ENCODE data around the gene CIDEC. TPM values are rescaled to one million over a fixed set of nuclear protein-coding genes. Genes with fewer than 3 reads are reported as not detected.
A peak's percentile ranks its signal among the peaks of the same experiment; 100 is the strongest.

Gene CIDEC
- polyA plus RNA-seq, 1 donor from 2014 or later, result not detected

DNA sequence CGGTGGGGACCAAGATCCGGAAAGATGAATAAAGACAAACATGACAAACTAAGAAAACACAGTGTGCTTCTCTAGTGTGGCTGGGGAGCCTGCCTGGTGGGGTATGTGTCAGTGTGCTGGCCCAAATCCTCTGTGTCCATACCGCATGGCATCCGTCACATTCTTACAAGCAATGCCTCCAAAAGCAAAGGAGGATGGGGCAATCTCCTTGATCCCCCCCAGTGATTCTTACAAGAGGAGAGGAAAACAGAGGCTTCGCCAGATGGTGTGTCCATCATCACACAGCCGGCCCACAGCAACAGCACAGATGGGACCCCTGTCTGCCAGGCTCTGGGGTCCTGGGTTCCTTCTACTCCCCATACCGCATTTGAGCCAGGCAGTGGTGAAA is 36.3 kb upstream of the CIDEC start:
- TF ChIP-seq, protein P1, sequence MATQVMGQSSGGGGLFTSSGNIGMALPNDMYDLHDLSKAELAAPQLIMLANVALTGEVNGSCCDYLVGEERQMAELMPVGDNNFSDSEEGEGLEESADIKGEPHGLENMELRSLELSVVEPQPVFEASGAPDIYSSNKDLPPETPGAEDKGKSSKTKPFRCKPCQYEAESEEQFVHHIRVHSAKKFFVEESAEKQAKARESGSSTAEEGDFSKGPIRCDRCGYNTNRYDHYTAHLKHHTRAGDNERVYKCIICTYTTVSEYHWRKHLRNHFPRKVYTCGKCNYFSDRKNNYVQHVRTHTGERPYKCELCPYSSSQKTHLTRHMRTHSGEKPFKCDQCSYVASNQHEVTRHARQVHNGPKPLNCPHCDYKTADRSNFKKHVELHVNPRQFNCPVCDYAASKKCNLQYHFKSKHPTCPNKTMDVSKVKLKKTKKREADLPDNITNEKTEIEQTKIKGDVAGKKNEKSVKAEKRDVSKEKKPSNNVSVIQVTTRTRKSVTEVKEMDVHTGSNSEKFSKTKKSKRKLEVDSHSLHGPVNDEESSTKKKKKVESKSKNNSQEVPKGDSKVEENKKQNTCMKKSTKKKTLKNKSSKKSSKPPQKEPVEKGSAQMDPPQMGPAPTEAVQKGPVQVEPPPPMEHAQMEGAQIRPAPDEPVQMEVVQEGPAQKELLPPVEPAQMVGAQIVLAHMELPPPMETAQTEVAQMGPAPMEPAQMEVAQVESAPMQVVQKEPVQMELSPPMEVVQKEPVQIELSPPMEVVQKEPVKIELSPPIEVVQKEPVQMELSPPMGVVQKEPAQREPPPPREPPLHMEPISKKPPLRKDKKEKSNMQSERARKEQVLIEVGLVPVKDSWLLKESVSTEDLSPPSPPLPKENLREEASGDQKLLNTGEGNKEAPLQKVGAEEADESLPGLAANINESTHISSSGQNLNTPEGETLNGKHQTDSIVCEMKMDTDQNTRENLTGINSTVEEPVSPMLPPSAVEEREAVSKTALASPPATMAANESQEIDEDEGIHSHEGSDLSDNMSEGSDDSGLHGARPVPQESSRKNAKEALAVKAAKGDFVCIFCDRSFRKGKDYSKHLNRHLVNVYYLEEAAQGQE (IDR thresholded peaks at IDR 0.05; ENCODE audit: borderline replicate concordance), result no peak
- no peak for TF ChIP-seq POLR2AphosphoS5 (IDR thresholded peaks at IDR 0.05)
- TF ChIP-seq, protein P2, sequence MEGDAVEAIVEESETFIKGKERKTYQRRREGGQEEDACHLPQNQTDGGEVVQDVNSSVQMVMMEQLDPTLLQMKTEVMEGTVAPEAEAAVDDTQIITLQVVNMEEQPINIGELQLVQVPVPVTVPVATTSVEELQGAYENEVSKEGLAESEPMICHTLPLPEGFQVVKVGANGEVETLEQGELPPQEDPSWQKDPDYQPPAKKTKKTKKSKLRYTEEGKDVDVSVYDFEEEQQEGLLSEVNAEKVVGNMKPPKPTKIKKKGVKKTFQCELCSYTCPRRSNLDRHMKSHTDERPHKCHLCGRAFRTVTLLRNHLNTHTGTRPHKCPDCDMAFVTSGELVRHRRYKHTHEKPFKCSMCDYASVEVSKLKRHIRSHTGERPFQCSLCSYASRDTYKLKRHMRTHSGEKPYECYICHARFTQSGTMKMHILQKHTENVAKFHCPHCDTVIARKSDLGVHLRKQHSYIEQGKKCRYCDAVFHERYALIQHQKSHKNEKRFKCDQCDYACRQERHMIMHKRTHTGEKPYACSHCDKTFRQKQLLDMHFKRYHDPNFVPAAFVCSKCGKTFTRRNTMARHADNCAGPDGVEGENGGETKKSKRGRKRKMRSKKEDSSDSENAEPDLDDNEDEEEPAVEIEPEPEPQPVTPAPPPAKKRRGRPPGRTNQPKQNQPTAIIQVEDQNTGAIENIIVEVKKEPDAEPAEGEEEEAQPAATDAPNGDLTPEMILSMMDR (IDR thresholded peaks at IDR 0.05; ENCODE audit: poor library complexity, severe bottlenecking), result no peak
- TF ChIP-seq EZH2 (IDR thresholded peaks at IDR 0.05; ENCODE audit: borderline replicate concordance, insufficient read depth, low read length, poor library complexity, severe bottlenecking), result no peak
- TF ChIP-seq MXI1 (conservative IDR thresholded peaks at IDR 0.05; ENCODE audit: poor library complexity, severe bottlenecking), result no peak
- no peak for TF ChIP-seq SMC3 (conservative IDR thresholded peaks at IDR 0.05; ENCODE audit: poor library complexity)
- TF ChIP-seq TAF1 (IDR thresholded peaks at IDR 0.05; ENCODE audit: low read depth), result no peak
- TF ChIP-seq EP300 (conservative IDR thresholded peaks at IDR 0.05; ENCODE audit: poor library complexity, severe bottlenecking), result no peak
- TF ChIP-seq RAD21 (conservative IDR thresholded peaks at IDR 0.05), result no peak
- H2AFZ ChIP-seq (ENCODE audit: low read depth, low read length), result no peak overlapping the region
- H3K36me3 ChIP-seq (ENCODE audit: insufficient read depth, low read length), result no peaks in the 10 kb centered on the region
- H3K4me2 ChIP-seq (ENCODE audit: low read length), result no peak overlapping the region
- no peaks in the 10 kb centered on the region for H3K9me3 ChIP-seq (ENCODE audit: low read length)
- H4K20me1 ChIP-seq (ENCODE audit: insufficient read depth), result no peaks in the 10 kb centered on the region
- H3F3A ChIP-seq (ENCODE audit: insufficient read depth, low read length, poor library complexity, severe bottlenecking), result no peaks in the 10 kb centered on the region
- no peak overlapping the region for H3K4me3 ChIP-seq (ENCODE audit: low read length)
- no peaks in the 10 kb centered on the region for H3K79me2 ChIP-seq (replicated peaks; ENCODE audit: insufficient read depth, low read length)
- H3K27ac ChIP-seq (ENCODE audit: low read length), result no peak overlapping the region
- no peak overlapping the region for H3K9ac ChIP-seq (ENCODE audit: low read length)
- no peaks in the 10 kb centered on the region for H3K9me2 ChIP-seq (ENCODE audit: insufficient read depth, low read length)
- H3K27me3 ChIP-seq (ENCODE audit: insufficient read depth, low read depth, low read length), result peaks cover 16% of the 10 kb centered on the region

DNA sequence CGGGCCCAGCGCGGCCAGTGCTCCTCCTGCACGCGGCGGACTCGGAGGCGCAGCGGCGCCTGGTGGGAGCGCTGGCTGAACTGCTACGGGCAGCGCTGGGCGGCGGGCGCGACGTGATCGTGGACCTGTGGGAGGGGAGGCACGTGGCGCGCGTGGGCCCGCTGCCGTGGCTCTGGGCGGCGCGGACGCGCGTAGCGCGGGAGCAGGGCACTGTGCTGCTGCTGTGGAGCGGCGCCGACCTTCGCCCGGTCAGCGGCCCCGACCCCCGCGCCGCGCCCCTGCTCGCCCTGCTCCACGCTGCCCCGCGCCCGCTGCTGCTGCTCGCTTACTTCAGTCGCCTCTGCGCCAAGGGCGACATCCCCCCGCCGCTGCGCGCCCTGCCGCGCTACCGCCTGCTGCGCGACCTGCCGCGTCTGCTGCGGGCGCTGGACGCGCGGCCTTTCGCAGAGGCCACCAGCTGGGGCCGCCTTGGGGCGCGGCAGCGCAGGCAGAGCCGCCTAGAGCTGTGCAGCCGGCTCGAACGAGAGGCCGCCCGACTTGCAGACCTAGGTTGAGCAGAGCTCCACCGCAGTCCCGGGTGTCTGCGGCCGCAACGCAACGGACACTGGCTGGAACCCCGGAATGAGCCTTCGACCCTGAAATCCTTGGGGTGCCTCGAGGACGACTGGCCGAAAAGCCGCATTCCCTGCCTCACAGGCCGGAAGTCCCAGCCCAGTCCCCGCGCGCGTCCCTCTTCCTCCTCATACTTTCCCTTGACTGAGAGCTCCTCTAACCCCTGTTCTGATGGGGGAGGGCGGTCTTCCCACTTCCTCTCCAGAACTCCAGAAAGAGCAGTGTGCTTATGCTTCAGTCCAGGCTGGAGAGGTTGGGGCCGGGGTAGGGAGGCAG is 35.4 kb upstream of the CIDEC start:
- TF ChIP-seq POLR2AphosphoS5 (IDR thresholded peaks at IDR 0.05) (no peak), EP300 (conservative IDR thresholded peaks at IDR 0.05; ENCODE audit: poor library complexity, severe bottlenecking) (peak; percentile 12), MXI1 (conservative IDR thresholded peaks at IDR 0.05; ENCODE audit: poor library complexity, severe bottlenecking) (peak; percentile 60), SMC3 (conservative IDR thresholded peaks at IDR 0.05; ENCODE audit: poor library complexity) (peak; percentile 24), RAD21 (conservative IDR thresholded peaks at IDR 0.05) (no peak)
- TF ChIP-seq, protein P1 (IDR thresholded peaks at IDR 0.05; ENCODE audit: borderline replicate concordance), result no peak
- TF ChIP-seq, protein P2 (IDR thresholded peaks at IDR 0.05; ENCODE audit: poor library complexity, severe bottlenecking), result peak; percentile 36
- no peaks in the 10 kb centered on the region for H3F3A ChIP-seq (ENCODE audit: insufficient read depth, low read length, poor library complexity, severe bottlenecking)
- H3K9me2 ChIP-seq (ENCODE audit: insufficient read depth, low read length), result no peaks in the 10 kb centered on the region
- H3K27ac ChIP-seq (ENCODE audit: low read length), result no peak overlapping the region
- H3K4me2 ChIP-seq (ENCODE audit: low read length), result no peak overlapping the region
- H3K79me2 ChIP-seq (replicated peaks; ENCODE audit: insufficient read depth, low read length), result no peaks in the 10 kb centered on the region
- no peaks in the 10 kb centered on the region for H3K9me3 ChIP-seq (ENCODE audit: low read length)
- no peaks in the 10 kb centered on the region for H4K20me1 ChIP-seq (ENCODE audit: insufficient read depth)
- H2AFZ ChIP-seq (ENCODE audit: low read depth, low read length), result no peak overlapping the region
- H3K9ac ChIP-seq (ENCODE audit: low read length), result peak overlapping the region; percentile 45
- no peaks in the 10 kb centered on the region for H3K36me3 ChIP-seq (ENCODE audit: insufficient read depth, low read length)
- H3K27me3 ChIP-seq (ENCODE audit: insufficient read depth, low read depth, low read length), result peaks cover 16% of the 10 kb centered on the region
- peak overlapping the region; percentile 62 for H3K4me3 ChIP-seq (ENCODE audit: low read length)
